HCT116 (cell line): ENCODE results near the gene AFAP1L2.

ENCODE experiments used
- CTCF ChIP-seq, 3 experiments: fragments of 200-600 bp in 1 of 3; sonication (generic) in 1 of 3; IDR thresholded peaks in 2 of 3; conservative IDR thresholded peaks in 1 of 3; 2 replicates each; pipeline ENCODE4 v1.5.1; 2012 to 2017; ENCODE audit warnings: low read depth in 2 of 3, low read length in 2 of 3, antibody characterized with exemption in 1 of 3, borderline replicate concordance in 1 of 3, control low read depth in 1 of 3, mild to moderate bottlenecking in 1 of 3, mixed read lengths in 1 of 3, mixed run types in 1 of 3, moderate library complexity in 1 of 3; ENCODE audit not compliant: insufficient read depth in 1 of 3
- EZH2phosphoT487 ChIP-seq: fragments of 200-600 bp; IDR thresholded peaks from 2 replicates; pipeline ENCODE4 v1.6.1; 2018; ENCODE audit warnings: antibody characterized with exemption, borderline replicate concordance

GRCh38 chr10:114345701-114346100 lies 58.6 kb downstream of the AFAP1L2 start:
- TF ChIP-seq CTCF (IDR thresholded peaks at IDR 0.05 in 2 of 3, conservative IDR thresholded peaks at IDR 0.05 in 1 of 3; ENCODE audit: borderline replicate concordance in 1 of 3, insufficient read depth in 1 of 3, low read depth in 2 of 3, low read length in 2 of 3) (no peak), EZH2phosphoT487 (no peak)
